SK-N-MC (cell line): ENCODE results near the gene MTG1.

Experiments used
- EZH2 ChIP-seq: fragments of 200-600 bp; sonication (generic); IDR thresholded peaks from one replicate; pipeline ENCODE4 v1.6.1; 2017; ENCODE audit warnings: antibody characterized with exemption
- FOXP2 ChIP-seq: optimal IDR thresholded peaks from 2 replicates; pipeline ENCODE3; 2011; ENCODE audit warnings: mild to moderate bottlenecking, moderate library complexity; ENCODE audit not compliant: insufficient read depth; ENCODE audit errors: extremely low read length, control extremely low read depth
- POLR2AphosphoS5 ChIP-seq: IDR thresholded peaks from 2 replicates; pipeline ENCODE4 v1.6.1; 2012; ENCODE audit warnings: mild to moderate bottlenecking, low read depth, low read length, borderline replicate concordance

DNA sequence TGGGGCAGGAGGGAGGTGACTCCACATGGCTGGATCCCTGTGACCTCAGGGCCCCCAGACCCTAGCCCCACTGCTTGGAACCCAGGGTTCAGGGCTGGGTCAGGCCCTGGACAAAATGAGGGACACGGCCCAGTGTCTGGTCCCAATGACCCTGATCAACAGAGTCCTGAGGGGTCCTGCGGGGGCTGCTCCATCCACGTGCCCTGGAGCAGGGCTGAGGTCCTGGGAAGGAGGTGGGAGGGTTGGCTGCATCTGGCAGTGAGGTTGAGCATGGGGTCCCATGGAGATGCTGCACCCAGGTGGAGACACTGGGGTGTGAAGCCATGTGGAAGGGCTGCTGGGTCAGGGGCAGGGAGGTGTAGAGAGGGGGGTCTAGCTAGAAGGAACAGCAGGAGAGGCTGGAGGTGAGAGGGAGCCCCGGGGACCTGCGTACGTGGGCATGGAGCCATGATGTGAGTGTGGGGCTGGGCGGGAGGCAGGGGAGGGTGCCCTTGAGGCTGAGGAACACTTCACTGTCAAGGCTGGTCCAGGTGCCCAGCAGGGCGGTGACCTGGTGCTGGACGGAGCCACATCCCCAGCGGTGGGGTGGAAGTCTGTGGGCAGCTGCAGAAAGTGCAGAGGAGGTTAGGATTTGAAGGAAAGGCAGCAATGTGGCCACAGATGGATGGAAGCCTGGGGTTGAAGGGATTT, 60.4 kb downstream of the MTG1 start:
- TF ChIP-seq POLR2AphosphoS5 (no peak), EZH2 (no peak), FOXP2 (no peak)
